CMK (cell line): ENCODE data around the gene ZBTB16.

ENCODE experiments used
- DNase-seq: peaks from one replicate; pipeline ENCODE4 v3.0.0-alpha.2; 2010; ENCODE audit warnings: low read depth

The ZBTB16 gene

DNA sequence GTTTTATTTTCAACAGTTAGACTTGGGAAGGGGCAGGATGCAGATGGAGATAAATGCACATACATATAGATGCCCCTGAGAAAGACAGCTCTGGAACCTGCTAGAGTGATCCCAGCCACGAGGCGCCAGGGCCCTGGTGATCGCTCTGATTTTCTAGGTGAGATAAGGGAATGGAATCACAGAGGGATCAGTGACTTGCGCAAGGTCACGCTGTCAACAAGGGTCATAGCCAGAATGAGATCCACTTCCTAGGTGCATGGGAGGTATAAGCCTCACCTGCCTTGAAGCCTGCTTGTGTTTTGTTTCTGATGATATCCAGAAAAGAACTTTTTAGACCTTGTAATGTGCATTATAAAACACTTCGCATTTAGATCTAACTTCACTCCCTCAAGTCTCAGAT lies 47.5 kb downstream of the ZBTB16 start:
- no peak for DNase-seq

DNA sequence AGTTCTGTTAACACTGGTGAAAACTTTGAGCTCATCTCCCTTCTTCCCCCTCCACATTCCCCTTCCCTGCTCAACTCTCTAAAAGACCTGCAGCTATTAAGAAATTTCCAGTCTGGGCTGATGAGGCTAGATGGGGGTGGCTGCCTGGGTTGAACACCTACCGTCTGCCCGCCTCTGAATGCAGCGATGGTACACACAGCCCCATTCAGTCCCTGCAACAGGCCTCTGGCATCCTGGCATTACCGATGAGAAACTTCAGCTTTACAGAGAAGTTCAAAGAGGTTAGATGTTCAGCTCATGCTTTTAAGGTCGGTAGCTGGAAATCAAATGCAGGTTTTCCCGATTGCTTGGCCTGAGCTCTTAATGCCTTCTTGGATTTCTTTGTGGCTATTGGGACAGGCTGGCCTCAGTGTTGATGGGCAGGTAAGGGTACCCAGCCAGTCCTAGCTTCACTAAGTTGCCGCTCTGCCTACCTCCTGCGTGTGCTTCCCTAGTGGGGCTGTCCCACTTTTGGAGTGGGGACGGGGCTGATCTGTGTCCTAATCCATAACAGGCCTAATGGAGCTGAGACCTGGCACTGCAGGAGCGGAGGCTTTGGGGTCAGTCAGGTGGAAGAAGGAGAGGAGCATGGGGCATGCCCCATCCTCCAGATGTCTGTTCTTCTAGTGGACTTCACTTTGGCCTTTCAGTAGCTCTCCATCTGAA lies 49.1 kb downstream of the ZBTB16 start:
- DNase-seq, result no peak

DNA sequence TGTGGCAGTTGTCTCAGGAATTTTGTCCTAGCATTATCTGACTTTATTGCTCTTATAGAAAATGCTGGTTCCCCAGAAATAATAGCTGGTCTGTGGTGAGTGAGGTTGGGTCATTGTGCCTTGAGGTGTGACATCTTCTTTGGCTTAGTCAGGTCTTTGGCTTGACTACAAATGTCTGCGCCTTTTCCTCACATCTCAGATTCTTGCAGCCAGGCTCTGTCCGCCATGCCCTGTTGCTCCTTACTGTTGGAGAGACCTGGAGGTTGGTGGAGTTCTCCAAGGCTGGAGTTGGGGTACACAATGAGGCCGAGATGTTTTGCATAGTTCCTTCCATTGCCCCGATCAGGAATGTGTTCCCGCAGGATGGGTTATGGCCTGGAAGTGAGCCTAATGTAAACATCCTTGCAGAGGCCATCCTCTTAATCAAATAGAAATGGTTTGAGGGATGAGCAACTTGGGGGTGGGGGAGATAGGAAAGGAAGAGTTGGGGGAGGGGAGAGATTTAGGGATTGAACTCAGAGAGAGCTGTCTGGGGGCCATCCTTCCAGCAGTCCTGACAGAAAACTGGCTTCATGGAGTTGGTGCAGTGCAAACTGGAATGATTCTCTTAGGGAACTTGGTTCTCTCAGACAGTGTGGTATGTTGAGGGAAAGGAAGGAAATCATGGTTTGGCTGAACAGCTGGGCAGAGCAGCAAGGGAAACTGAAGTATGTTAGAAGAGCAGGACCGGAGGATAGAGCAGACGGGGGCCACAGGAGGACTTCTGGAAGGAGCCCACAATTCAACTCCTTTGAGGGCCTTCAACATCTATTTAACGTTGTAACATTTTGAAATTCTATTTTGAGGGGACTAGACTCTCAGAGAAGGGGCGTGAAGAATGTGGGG lies 49.9 kb downstream of the ZBTB16 start:
- DNase-seq, result no peak

DNA sequence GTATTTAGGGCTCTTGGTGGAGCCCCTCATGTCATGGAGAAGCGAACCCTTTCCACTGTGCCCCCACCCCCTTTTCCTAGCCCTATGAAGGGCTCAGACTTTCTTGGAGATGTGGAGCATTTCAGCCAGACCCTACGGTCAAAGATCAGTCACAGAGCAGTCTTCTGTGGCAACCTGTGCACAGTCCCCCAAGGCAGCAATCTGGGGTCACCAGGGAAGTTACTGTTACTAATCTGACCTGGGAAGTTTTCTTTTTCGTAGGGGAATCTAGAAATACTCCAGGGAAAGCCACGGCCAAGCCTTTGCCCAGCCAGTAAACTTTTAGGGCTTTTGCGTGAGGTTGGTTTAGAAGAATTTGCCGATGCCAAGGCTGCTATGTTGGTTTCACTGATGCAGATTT lies 50.6 kb downstream of the ZBTB16 start:
- DNase-seq, result no peak

DNA sequence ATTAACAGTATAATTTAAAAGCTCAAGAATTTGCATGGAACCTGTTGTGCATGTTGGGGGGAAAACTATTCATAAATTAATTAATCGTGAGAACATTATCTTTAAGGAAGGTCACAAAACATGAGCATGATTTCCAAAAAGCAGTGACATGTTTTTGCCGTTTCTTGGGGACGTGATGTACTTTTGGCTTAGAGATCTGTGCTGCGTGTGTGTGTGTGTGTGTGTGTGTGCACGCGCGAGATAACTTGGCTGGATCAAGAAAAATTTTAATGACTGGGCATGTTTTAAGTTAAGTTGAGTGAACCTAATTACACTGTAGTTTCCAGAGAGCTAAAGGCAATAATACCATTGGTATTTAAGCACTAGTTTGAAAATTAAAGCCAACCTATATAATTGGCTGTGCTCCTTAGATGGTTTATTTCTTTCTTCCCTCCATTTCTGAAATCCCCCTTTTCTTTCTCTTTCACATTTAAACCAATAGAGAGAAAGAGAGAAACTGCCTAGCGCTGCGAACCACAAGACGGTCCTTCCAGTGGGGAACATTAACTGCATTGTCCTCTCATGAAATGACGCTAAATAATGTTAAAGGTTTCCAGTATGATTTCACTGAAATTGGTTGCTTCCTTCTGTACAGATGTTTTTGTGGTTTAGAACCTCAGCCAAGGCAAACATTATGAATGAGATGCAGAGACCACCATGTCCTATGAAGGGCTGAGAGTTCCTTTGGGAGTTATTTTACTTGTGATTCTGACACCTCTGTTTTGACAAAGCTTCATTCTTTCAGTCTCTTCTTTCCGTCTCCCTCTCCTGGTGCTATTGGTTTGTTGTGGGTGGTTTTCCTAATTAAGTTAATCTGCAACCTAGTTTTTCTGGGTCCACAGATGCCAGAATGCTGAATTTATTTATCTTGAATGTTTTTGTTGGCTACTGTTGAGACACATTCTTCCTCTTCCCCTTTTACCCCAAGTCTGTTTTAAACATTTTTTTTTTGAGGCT lies 51.7 kb downstream of the ZBTB16 start:
- no peak for DNase-seq

DNA sequence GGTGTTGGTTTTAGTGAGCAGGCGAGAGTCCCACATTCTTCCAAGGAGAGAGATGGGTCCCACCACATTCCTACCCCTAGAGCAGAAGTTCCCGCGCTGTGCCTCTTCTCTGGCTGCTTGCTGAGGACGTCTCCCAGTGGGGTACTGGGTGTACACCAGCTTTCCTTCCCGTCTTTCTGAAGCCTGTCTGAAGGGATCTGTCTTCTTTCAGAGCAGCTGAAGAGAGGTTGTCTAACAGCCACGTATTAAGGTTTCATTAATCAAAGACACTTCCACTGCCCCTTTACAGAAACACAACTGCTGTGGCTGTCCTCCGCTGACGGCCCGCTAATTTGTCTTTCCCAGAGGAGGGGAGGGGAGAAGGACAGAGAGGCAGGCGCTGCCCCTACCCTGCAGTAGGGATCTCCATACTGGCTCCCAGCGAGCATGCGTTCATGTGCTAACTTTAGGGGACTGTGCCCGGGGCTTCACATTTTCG lies 56.0 kb downstream of the ZBTB16 start:
- DNase-seq, result no peak

DNA sequence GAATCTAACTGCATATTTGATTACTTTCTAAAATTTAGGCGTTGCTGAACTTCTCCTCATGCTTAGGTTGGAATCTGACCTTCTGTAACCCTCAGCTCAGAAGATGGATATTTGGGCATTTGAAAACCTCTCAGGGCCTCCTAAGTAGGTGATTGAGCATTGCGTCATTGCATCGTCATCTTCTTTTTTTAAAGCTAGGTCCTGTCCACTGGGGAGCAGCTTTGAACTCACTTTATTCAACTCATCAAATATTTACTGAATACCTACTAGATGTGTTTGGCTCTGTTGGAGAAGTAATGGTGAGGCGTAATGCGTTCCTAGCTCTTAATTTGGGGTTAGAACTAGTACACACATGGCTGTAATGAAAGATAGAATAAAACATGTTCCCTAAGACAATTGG lies 56.8 kb downstream of the ZBTB16 start:
- no peak for DNase-seq

DNA sequence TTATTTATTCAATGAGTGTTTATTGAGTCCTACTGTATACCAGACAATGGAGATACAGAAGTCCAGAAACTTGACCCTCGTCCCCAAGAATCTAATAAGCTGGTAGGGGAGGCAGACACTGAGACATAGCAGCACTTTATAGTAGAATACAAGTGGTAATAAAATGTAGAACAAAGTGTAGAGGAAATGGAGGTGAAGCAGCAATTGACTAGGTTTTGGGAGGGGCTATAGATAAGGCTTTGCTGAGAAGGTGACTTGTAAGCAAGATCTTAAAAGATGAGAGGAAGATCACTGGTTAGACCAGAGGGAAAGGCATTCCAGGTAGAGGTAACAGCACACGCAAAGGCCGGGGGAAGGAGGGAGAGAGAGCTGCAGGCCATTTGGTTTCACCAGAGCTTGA lies 57.3 kb downstream of the ZBTB16 start:
- DNase-seq, result no peak

DNA sequence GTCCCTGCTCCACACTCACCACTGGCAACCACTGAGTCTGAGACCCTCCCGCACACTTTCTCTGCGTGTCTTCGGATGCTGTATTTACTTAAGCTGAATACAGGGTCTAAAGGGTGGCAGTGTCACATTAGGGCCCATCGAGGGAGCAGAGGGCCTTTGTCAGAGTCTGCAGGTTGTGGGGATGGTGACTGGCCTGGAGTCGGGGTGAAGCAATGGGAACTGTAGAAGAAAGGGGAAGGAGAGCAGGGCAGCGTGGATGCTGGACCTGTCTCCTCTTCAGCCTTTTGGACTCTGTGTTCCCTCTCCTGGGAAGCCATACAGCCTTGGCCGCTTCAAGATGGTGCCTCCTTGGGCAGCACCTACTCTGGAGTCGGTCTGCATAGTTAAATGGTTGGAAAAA lies 61.1 kb downstream of the ZBTB16 start:
- no peak for DNase-seq

DNA sequence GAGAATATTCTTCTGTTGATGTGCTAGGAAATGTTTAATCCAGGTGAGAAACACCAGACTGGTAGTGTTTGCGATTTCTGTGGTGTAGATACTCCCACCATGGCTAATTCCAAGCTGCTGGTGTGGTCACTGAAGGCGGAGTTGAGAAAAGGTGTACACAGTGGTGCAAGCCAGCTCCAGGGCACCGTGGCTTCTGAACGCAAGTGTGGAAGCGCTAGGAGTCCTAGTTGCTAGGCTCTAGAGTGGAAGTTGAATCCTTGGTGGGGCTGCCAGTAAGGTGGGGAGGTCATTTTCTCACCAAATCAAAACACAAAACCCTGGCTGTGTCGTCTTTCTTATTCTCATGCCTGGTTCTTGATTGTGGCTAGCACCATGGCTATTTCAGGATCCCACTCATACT lies 61.6 kb downstream of the ZBTB16 start:
- no peak for DNase-seq

DNA sequence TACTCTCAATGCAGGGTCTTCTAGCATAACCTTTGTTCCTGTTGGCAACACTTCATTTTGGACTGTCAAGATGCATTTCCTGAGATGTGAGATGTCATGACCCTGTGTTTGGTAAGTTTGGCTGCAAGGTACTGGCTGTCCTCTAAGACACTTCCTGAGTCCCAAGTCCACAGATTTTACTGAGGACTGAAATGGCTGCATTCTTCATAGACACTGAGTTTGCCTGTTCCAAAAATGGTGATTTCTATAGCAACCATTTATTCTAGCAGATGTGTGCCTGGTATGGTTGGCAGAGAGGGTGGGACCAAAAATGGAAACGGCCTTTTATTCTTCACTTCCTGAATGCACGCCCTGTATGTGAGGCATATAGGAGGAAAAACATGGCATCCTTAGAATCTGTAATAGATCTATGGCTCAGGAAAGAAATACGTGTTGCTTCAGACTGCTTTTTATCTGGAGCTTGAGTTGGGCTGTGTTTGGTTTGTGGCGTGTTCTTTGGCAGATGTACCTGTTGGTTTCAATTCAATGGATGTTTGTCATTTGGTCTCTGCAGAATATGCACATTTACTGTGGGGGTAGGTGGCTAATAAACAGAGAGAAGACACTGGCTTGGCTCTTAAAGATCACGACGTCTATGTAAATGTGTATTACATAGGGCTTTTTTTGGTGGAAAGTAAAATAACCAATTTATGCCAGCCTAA lies 62.4 kb downstream of the ZBTB16 start:
- no peak for DNase-seq

DNA sequence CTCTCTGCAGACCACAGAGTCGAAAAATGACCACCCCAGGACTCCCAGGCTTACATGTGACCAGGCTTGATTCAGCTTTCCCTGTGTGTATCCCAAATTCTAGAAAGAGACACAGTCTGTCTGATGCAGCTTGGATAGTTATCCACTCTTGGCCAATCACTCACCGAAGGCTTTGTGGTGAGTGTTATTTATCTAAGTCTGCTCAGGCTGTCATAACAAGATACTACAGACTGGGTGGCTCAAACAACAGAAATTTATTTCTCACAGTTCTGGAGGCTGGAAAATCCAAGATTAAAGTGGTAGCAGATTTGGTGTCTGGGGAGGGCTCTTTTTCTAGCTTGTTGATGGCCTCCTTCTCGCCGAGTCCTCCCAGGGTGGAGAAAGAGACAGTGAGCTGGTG lies 63.2 kb downstream of the ZBTB16 start:
- no peak for DNase-seq

DNA sequence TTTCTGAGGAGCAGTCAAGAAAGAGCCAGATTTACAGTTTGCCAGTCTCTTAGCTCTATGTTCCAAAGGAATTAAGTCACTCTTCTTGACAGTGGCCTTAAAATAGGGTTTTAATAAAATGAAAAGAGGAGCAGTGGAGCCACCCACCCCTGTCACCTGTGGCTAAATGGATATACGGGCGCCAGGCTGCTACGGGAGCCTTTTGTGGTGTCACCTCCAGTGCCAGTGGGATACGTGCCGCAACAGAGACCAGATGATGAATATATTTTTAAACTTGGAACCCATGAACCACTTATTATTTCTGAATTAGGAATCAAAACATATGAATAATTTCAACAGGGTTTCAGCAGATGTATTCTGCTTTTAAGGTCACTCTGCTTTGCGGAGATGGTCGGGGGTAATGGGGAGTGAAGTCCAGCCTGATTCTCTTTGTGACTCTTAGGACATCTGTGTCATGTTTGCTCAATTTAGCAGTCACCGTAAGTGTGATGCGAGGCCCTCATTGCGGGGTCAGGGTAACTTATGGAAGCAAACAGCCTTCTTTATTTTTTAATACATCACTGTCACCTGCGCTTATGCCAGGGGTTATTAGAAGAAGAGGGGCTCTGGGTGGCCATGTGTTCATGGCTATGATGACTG lies 64.3 kb downstream of the ZBTB16 start:
- DNase-seq, result no peak

DNA sequence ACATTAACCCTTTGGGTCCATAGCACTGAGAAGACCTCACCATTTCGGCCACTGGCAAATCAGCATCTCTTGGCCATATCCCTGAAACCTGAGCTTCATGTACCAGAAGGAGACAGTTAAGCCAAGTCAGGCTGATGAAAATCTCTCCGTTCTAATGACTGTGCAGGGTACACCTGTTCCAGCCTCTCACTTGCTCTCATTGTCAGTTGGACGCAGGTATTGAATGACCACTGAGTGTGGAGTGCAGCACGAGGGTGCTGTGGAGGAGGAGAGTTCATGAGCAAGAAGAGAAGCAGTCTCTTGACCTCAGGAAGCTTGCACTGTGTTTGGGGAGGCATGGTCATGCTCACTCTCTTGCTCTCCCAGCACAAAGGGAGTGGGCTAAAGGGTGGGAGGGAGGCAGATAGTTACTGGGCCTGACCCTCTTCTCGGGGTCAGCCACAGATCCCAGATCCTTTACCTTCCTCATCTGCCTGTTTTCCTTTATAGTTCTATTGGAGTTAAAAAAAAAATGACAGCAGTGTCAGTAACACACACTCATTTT lies 65.2 kb downstream of the ZBTB16 start:
- DNase-seq, result no peak

DNA sequence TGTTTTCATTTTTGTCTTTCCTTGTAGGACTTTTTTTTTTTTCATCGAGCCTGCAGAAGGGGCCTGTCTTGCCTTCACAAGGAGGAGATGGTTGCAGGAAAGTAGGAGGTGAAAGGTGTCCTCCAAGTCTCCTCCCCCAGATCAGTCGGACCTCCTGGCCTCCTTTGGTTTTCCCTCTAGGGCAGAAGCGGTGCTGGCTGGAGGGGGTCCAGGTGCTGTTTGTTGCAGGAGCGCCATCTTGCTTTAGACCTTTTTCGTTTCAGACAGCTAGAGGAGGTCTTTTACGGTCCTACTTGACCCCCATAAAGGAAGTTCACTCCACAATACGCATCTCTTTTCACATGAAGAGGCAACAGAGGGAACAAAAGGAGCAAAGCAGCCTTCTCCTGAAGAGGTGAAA lies 66.0 kb downstream of the ZBTB16 start:
- no peak for DNase-seq

DNA sequence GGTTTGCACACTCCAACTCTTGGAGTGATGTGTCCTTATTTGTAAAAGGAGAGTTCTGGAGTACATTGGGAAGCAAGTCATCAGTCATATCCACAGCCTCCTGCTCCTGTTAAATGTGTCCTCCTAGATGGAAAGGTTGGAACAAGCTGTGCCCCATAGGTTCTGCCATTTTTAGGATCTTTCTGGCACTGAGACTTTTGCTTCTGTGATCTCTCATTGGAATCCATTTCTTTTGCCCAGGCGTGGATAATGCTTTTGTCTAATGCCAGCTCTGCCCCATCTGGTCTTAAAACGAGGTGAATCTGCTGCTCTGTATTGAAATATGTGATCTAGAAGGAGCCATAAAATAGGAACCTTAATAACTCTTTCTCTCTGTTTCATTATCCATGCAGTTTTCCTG lies 66.4 kb downstream of the ZBTB16 start:
- DNase-seq, result no peak

DNA sequence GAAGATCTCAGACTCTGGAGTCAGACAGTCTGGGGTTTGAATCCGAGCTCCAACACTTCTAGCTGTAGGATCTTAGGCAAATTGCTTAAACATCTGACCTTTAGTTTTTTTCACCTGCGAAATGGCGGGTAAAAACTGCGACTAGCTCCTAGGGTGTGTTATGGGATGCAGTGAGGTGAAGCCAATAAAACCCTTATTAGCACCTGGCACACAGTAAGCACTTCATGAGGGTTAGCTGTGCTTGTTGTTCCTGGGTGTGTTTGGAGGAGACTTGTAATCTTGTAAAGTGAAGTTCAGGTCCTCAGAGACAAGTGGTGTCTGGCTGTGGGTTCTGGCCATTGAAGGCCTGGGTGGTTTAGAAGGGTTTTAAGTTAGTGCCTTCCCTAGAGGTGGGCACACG lies 68.9 kb downstream of the ZBTB16 start:
- DNase-seq, result no peak

DNA sequence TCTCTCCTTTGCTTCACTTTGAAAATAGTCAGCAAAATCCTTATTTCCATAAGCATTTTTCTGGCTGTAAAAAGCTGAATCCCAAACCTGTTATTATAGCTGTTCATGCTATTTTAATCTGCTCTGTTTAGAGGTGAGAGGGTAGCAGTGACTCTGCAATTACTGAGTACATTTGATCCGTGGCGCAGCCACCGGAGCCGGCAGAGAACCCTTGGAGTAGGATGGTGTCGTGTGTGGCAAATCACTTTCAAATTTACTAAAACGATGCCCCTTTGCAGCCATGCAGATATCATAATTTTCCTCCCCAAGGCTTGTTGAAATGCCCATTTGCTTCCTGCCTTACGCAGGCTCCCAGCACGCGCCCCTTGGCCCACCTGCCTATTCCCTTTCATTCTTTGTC lies 69.6 kb downstream of the ZBTB16 start:
- no peak for DNase-seq

DNA sequence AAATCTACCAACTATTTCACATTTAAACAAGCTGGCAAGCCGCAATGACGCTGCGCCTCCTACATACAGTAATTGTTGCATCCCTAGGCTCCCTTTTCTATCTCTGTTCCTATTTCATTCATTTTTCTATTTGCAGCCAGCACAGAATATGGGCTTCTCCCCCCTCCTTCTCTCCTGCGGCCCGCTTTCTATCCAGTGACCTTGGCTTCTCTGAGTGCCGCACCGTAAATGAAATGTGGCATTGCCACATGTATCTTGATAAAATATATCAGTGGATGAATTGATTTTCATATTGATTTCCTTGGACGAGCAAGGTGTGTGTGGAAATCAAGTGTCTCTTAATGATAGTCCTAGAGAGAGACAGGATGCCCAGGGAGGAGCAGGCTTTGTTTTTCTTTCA lies 70.2 kb downstream of the ZBTB16 start:
- no peak for DNase-seq

DNA sequence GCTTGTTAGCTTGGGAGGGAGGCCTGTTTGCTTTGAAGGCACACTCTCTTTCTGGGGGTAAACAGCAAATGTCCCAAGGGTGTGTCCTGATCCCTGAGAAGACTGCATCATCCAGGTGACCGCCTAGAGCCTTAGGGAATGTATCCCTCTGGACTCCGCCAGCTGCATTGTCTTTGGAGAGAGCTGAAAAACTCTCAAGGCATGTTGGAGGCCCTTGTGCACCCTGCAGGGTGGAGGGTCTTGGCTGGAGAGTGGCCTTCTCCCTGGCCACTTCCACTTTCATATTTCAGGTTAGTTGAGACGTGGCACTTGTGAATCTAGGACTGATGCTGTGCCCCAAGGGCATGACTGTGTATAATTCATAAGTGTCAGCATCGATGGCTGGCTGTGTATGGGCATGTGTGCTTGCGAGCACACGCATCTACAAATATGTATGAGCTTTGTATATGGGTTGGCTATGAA lies 70.6 kb downstream of the ZBTB16 start:
- DNase-seq, result no peak
